ENCODE measurements around the gene ASIC5.

The ASIC5 gene

DNA sequence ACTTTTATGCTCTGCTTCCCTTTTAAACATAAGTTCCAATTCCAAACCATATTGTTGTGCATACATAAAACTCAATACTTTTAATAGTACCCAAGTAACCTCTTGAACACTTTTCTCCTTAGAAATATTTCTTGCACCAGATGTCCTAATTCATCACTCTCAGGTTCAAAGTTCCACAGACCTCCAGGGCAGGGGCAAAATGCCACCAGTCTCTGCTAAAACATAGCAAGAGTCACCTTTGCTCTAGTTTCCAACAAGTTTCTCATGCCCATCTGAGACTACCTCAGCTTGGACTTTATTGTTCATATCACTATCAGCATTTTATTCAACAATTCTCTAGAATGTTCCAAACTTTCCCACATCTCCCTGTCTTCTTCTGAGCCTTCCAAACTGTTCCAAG, 13.7 kb upstream of the ASIC5 start:
- DNase-seq (ENCODE audit: low read depth) = no peak

- no peak for DNase-seq (ENCODE audit: low read depth)
Observed at GRCh38 chr4:155878611-155879010, 12.5 kb upstream of the ASIC5 start.

DNA sequence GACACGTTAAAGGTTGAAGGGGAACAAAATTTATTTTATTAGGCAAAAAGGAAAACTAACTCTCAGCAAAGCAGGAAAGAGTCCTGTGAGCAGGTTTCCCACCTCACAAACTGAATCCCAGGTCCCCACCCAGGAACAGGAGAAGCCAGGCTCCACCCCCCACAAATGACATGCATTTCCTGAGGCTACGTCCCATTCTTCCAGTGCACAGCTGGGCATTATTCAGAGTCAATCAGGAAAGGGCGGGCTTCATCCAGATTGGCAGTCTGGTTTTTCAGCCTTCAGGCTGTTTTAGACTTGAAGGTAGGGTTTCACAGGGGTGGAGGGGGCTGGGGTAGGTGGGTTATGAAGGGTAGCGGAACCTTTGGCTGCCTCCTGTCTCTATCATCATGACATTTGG, 11.9 kb upstream of the ASIC5 start:
- DNase-seq (ENCODE audit: low read depth) = no peak

DNA sequence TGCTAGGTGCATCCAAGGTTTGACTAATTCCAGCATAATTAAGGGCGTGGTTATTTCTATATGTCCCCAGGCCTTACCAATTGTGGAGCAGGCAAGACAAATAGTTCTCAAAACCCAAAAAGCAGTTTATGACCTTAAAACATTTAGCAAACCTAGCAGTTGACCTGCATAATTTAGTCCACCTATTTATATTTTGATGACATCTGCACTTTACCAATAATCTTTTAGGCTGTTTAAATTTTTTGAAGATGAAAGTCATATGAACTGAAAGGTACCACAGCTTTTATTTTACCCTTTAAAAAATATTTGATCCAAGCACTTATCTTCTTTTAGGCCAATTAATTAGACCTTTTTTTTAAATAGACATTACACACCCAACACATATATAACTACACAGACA, 9.8 kb upstream of the ASIC5 start:
- no peak for DNase-seq (ENCODE audit: low read depth)

- no peak for DNase-seq (ENCODE audit: low read depth)
Observed at GRCh38 chr4:155855897-155856296, 10.2 kb downstream of the ASIC5 start.

DNA sequence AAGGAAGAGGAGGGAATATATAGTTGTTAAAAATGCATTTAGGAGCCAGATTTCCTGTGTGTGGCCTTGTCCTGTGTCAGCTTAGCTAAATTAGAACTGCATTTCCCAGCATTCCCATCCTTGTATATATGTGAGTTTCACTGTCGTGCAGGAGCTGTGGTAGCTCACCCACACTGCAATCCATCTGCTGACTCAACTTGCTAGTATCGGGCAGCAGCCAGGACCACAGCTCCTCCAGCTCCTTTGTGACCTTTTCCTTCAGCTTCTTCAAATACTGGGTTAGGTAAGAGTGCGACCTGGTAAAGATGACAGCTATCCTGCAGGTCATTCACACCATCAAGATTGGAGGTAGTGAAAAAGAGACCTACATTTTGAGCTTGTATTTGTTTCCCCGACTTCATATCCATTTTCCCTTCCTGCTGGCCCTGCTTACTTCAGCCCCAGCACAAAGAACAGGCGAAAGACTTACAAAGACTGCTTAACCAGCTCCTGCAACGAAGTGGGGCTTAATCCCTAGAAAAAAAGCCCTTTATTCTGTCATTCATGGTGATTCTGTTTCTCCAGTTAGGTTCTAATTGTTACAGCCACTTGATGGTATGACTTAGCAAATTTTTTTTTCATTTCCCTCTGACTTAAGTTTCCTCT, 11.4 kb downstream of the ASIC5 start:
- DNase-seq (ENCODE audit: low read depth) = no peak

DNA sequence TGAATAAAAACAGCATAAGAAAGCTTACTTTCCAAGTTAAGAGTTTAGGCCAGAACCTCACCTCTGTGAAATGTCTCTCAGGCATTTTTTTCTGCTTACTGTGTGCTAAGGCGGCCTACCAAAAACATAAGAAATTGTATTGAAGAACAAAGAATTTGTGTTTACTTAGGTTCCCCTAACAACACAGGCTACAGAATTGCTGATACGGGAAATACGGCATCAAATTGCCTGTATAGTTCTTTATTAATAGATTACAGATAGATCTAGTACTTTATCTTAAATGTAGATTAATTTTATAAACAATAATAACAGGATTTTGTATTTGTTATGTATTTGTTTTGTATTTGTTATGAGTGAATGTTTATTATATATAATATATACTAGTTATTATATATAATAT, 12.9 kb downstream of the ASIC5 start:
- no peak for DNase-seq (ENCODE audit: low read depth)

DNA sequence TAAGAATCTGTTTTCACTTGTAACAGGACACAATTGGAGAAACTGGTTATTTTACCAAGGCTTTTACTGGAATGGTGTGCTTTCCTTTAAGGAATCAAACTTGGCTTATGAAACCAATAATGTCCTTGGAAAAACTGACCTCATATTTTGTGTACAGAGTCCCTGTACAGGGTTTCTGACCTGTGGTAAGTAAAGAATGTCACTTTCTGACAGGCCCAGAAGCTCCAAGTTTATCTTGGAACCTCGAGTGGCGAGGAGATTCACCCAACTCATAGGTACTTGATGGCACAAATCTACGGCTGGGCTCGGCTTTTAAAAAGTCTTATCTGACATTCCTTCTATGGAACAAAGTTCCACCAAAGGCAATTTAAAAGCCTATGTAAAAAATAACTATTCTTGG, 17.0 kb downstream of the ASIC5 start:
- DNase-seq (ENCODE audit: low read depth) = no peak

- DNase-seq (ENCODE audit: low read depth) = no peak
Observed at GRCh38 chr4:155846929-155847328, 19.1 kb downstream of the ASIC5 start.

DNA sequence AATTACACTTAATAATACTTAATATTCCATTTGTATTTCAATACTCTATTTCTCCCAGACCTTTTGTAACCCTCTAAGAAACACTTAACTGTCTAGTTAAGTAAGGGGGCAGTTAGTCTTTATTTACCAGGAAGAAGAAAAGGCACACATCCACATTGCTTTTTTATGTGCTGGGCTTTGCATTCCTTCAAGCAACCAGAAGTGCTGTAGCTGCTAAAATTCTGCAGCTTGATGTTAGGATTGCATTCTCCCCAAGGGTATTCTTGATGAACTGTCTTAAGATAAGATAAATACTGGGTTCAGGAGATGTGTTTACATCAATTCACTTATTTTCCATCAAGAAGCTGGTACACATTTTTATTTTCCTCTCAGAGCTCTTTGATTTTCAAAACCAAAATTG, 24.0 kb downstream of the ASIC5 start:
- DNase-seq (ENCODE audit: low read depth) = no peak

DNA sequence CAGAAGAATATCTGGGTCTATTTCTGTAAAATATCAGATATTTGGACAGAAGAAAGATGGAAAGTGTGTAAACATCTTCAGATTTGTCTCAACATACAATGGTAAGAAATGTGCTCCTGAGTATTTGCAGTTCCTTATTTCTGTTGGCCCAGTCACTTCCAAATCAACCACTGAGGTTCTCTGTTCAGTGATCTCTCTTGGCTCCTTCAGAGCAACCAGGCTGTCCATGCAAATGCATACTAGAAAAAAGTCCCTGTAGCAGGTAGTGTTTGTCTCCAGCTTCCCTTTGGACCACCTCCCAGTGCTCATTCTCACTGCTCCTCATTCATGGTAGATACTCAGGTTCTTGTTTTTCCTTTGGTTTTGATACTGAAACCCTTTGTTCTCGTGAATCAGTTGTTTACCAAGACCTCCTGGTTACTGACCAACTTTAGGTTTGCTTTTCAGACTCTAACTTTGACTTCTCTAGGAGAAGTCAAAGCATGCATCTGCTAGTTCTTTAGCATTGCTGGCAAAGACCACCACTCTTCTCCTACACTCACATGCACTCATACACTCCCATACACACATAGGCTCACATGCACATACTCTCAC, 28.8 kb downstream of the ASIC5 start:
- no peak for DNase-seq (ENCODE audit: low read depth)

DNA sequence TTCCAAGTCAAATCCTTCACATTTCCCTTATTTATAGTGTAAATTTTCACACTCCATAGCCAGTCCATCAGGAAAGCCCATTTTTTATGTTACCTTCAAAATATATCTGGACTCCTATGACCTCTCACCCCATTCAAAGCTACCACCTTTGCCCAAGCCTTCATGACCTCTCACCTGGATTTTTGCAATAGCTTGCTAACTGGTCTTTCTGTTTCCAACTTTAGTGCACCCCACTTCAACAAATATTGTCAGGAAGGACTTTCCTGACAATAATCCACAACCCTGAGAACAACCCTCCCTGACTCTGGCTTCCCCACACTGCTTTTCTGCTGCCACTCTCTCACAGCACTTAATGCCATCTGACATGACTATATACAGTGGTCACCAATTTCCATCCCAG, 33.4 kb downstream of the ASIC5 start:
- DNase-seq (ENCODE audit: low read depth) = no peak

- DNase-seq (ENCODE audit: low read depth) = no peak
Observed at GRCh38 chr4:155828628-155829027, 37.4 kb downstream of the ASIC5 start.

DNA sequence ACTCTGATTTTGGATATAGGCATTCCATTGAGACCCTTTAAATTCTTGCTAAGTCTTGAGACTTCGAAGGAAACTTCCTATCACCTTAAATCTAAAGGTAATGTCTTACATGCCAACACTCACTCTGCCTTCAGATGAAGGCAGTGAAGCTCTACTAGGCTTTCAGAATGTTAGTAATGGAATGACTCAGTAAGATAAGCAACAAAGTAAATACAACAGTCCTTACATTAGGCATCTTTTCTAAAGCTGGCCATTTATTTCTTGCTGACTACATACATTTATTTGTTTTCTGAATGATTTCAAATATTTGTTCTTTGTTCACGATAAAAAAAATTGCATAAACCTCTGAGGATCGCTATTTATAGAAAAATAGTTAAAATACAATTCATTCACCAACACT, 43.5 kb downstream of the ASIC5 start:
- DNase-seq (ENCODE audit: low read depth) = no peak

DNA sequence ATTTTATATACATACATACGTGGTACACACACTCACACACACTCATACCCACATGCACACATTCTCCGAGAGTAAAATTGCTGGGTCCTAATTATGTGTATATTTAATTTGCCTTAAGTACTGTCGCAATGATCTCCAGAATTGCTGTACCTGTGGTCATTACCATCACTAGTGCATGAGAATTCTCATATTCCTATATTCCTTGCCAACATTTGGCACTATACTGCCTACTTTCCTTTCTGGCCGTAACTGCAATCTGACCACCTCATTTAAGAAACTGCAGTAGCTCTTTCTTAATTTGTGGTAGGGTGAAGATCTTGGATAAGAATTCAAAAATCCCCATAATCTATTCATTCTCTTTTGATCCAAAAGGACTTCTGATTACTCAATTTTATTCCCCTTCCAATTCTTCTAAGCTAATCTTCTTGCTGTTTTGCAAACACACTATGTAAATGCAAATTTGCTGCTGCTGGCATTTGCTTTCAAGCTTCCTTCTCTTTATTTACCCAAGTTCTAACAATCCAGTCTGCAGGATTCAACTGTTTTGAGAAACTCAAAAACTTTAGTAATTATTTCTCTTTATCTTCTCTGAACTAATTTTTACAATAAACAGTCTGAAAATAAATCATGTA, 45.1 kb downstream of the ASIC5 start:
- no peak for DNase-seq (ENCODE audit: low read depth)

DNA sequence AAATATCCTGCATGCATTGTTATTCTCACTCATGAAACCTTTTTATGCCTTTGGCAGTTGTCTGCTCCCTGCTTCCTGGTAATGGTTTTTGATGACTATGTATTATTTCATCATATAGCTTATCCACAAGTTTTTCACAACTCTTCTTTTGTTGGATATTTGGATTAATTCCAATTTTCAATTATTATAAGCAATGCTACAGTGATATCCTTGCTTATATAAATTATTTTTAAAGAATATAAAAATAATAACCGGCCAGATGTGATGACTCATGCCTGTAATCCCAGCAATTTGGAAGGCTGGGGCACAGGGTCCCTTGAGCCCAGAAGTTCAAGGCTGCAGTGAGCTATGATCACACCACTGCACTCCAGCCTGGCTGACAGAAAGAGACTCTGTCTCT, 47.0 kb downstream of the ASIC5 start:
- no peak for DNase-seq (ENCODE audit: low read depth)

DNA sequence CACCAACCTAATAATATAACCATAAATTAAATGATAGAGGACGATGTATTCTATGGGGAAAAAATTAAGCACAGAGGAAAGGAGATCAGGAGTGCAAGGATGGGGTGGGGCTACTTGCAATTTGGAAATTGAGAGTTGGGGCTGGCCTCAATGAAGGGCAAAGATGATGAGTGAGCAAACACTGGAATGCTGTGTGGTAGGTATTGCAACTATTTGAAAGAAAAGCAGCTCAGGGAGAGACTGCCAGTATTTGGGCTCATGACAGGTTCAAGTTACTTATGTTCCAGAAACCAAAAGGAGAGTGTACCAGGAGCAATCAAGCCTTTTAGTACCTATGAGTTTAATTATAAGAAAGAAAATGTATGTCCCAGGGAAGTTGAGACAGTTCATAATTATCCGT, 47.4 kb downstream of the ASIC5 start:
- DNase-seq (ENCODE audit: low read depth) = no peak

DNA sequence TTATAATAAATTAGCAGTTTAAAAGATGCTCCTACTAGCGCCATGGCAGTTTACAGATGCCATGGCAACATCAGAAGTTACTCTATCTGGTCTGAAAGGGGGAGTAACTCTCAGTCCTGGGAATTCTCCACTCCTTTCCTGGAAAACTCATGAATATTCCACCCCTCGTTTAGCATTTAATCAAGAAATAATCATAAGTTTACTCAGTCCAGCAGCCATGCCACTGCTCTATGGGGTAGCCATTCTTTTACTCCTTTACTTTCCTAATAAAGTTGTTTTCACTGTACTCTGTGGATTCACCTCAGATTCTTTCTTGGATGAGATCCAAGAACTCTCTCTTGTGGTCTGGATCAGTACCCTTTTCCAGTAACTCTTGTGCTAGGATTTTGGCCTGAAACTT, 55.0 kb downstream of the ASIC5 start:
- no peak for DNase-seq (ENCODE audit: low read depth)

DNA sequence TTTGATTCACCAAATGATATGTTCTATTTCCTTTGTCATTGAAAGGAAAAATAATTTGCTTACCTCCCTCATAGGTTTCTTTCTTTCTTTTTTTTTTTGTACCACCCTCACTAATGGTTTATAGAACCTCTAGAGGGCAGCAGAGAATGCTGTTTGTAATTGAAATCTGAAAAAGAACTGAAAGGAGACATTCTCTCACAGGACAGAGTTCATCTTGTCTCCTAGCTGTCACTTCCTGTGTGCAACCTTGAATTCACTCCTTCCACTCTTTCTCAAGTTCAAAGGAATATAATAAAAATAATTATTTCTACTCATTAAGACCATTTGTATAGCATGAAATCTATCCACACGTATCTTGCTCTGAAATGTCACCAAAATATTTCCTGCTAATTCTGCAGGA, 56.2 kb downstream of the ASIC5 start:
- DNase-seq (ENCODE audit: low read depth) = no peak

- DNase-seq (ENCODE audit: low read depth) = no peak
Observed at GRCh38 chr4:155807021-155807420, 59.1 kb downstream of the ASIC5 start.

DNA sequence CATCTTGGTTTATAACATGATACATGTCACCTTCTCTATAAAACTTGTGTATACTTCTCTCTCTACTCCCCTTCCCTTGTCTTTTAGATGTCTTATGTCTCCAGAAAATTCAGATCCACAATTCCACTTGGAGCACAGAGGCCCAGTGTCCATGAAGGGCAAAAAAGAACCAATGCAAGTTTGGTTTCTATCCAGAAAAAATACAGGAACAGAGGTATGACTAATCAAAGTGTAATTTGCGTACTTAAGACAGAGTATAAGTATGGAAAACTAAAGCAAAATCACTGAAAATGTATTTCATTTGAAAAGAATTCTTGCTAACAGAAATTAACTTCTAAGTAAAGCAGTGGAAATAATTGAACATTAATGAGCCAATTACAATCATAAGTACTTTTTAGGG, 61.1 kb downstream of the ASIC5 start:
- DNase-seq (ENCODE audit: low read depth) = no peak

- no peak for DNase-seq (ENCODE audit: low read depth)
Observed at GRCh38 chr4:155802190-155802959, 63.7 kb downstream of the ASIC5 start.

GRCh38 chr4:155800685-155801343, 65.3 kb downstream of the ASIC5 start:
- DNase-seq (ENCODE audit: low read depth) = no peak

Data from stimulated activated CD8-positive, alpha-beta memory T cell treated with anti-CD3 and anti-CD28 coated beads, Interleukin-4, amount 100 ng/mL, for 24 hours (primary cell).